Fibroblast of peridontal ligament (primary cell): ENCODE results near the gene ZNF474.

Experiments
- DNase-seq: peaks from one replicate; pipeline ENCODE4 v3.0.0-alpha.2; 2010; ENCODE audit errors: extremely low read depth

The ZNF474 gene

DNA sequence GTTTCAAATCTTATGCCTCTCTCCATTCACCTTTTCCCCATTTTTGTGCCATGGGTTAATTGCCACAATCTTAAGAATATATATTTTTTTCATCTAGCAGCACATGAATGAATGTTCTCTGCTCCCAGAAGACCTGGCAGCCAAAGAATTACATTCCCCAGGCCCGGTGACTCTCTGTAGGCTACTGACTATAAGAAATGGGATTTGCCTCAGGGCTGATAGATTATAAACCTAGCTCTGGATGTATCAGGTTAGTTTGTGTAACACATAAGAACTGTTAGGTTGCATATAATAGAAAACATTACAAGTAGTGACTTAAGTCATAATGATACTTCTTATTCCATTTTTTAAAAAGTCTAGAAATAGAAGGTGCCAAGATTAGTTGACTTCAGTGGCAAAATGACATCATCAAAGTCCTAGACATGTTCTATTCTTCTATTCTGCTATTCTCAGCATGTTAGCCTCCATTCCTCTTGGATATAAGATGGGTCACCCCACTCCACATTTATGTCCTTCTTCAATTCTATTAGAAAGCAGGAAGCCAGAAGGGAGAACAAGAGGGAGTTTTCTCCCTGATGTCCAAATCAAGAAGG, 10.9 kb upstream of the ZNF474 start:
- DNase-seq, result no peak

DNA sequence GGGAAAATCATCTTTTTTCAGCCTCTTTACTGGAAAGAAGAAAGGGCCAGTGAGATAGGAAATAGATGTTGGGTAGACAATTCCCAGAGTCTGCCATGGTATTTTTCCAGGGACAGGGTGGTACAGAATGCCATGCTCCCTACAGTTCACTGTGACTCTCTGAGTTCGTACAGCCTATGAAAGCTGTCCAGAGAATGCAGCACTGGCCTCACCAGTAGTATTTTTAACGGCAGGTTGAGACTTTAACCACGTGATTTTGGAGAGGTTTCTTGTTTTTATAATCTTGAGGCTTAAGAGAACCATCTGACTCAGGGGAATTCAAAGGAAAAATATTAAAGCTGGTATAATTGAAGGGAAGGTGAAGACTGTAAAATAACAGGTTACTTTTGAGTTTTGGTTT, 10.1 kb upstream of the ZNF474 start:
- DNase-seq, result no peak

DNA sequence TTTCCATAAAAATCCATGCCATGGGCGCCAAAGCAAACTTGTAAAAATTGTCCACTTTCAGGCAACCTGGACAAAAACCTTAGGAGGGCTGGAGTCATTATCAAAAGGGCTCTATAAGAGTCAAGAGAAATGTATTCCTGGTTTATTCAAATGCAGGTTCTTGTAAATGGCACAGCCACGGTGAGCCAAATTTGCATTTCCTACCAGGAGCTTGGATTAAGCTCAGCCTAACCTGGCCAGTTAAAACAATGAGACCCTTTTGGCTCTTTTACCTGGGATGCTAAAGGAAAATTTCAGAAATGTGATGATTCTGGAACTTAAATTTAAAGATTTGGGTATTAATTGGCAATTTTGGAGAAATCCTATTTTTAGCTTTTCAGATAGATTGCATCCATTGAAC, 8.9 kb upstream of the ZNF474 start:
- no peak for DNase-seq

DNA sequence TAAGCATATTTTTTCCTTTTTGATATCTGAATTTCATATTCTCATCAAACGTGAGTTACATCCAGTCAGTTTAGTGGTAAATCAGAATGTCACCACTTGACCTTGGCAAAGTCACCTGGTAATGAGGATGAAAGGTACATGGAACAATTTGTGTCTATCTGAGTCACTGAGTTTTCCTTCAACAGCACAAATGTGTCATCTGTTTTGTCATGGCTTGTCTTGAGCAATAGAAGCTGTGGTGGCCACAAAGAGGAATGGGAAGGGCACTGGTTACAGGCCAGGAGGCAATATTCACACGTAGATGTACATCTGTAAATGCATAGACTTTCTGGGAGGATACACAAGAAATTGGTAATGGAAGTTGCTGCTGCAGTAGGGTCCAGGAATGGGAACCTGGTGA, 8.4 kb upstream of the ZNF474 start:
- no peak for DNase-seq

- DNase-seq, result no peak
Observed at GRCh38 chr5:122121479-122122465, 7.6 kb upstream of the ZNF474 start.

DNA sequence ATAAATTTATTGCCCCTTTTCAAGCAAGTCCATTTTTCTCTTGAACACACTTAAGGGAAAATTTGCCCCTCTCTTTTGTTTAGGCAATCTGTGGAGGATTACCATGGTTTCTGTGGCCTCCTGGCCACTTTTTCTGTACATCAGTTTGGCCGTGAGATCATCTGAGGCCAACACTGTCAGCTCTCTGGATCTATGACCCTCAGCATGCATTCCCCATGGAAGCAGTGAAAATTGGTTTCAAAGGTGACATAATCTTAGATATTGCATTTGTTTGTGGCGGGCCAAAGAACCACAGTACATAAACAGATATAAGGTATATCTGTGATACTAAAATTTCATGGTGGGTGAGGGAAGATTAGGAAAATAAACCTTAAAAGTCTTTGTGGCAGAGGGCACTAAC, 4.6 kb upstream of the ZNF474 start:
- no peak for DNase-seq

DNA sequence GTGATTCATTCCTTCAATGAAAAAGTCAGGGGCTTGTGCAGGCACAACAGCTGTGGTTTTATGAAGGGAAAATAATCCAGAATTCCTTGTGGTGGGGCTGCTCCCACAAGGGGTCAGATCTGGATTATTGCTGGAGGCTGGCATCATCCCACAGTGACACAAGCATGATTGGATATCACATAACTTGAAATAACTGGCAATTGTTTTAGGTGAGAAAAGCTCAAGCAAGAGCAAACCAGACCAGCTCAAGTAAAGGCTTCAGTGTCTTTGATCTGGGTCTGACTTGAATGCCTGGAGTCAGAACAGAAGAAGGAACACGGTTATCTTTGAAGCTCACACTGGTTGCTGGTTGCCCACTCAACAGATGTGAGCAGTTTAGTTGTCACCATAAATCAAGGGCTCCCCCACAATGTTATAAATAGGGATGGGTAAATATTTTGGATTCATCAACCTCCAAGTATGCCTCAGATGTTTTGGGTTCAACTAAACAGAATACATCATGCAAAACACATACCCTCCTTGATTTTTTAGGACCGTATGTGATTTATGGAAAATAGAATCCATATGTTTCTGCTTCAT, 3.1 kb upstream of the ZNF474 start:
- peak; percentile 88 for DNase-seq

- DNase-seq, result peak; percentile 69
Observed at GRCh38 chr5:122126756-122127321, 2.5 kb upstream of the ZNF474 start.

DNA sequence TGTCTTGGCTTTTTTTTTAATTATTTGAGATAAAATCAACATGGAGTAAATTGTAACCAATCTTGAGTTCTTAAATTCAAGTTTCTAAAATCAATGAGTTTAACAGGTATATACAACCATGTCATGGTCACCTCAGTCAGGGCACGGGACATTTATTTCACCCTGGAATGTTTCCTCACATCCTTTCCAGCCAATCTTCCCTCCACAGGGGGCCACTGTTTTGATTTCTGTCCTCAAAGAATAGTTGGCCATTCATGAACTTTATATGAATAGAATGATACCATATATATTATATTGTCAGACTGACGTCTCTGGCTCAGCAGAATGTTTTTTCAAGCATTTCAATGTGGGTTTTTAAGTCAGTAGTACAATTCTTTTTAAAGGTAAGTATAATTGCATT, 806 bp downstream of the ZNF474 start:
- DNase-seq, result no peak

- no peak for DNase-seq
Observed at GRCh38 chr5:122137702-122138101, 8.4 kb downstream of the ZNF474 start.

GRCh38 chr5:122138356-122138755, 9.0 kb downstream of the ZNF474 start:
- DNase-seq, result peak; percentile 45

- DNase-seq, result no peak
Observed at GRCh38 chr5:122140900-122141299, 11.6 kb downstream of the ZNF474 start.

GRCh38 chr5:122141751-122142150, 12.4 kb downstream of the ZNF474 start:
- peak; percentile 27 for DNase-seq

GRCh38 chr5:122142480-122143164, 13.3 kb downstream of the ZNF474 start:
- DNase-seq, result peak; percentile 83

GRCh38 chr5:122144236-122144635, 14.9 kb downstream of the ZNF474 start:
- DNase-seq, result peak; percentile 79

- DNase-seq, result no peak
Observed at GRCh38 chr5:122145906-122146305, 16.6 kb downstream of the ZNF474 start.

GRCh38 chr5:122149321-122150090, 20.2 kb downstream of the ZNF474 start:
- DNase-seq, result no peak

- DNase-seq, result no peak
Observed at GRCh38 chr5:122150215-122150614, 20.9 kb downstream of the ZNF474 start.

GRCh38 chr5:122151640-122152039, 22.3 kb downstream of the ZNF474 start:
- DNase-seq, result peak; percentile 35

GRCh38 chr5:122152266-122152900, 23.0 kb downstream of the ZNF474 start:
- no peak for DNase-seq

GRCh38 chr5:122153230-122153629, 23.9 kb downstream of the ZNF474 start:
- peak; percentile 88 for DNase-seq
